ENCODE data around the gene TMCC1.
"Not testable (repeated sequence)": the region's sequence is repeated elsewhere in the genome, so short reads cannot be mapped to it uniquely, and the experiment has no call there.

TMCC1 gene

DNA sequence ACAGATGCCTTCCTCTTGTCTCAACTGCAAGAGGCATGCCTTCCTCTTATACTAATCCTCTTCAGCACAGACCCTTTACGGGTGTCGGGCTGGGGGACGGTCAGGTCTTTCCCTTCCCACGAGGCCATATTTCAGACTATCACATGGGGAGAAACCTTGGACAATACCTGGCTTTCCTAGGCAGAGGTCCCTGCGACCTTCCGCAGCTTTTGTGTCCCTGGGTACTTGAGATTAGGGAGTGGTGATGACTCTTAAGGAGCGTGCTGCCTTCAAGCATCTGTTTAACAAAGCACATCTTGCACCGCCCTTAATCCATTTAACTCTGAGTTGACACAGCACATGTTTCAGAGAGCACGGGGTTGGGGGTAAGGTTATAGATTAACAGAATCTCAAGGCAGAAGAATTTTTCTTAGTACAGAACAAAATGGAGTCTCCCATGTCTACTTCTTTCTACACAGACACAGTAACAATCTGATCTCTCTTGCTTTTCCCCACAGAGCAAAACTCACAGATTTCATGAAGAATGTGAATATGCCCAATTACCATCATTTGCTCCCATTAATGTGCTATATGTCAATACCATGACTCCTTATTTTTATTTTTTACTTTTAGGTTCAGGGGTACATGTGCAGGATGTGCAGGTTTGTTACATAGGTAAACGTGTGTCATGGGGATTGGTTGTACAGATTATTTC, 251.8 kb downstream of the TMCC1 start:
- DNase-seq, result not testable (repeated sequence)

DNA sequence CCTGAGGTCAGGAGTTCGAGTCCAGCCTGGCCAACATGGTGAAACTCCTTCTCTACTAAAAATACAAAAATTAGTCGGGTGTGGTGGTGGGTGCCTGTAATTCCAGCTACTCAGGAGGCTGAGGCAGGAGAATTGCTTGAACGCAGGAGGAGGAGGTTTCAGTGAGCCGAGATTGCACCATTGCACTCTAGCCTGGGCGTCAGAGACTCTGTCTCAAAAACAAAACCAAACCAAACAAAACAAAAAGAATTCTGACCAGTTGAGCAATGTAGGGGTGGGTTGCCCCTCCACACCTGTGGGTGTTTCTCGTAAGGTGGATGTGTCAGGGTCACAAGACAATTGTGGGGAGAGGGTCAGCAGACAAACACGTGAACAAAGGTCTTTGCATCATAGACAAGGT, 252.5 kb downstream of the TMCC1 start:
- DNase-seq, result not testable (repeated sequence)

DNA sequence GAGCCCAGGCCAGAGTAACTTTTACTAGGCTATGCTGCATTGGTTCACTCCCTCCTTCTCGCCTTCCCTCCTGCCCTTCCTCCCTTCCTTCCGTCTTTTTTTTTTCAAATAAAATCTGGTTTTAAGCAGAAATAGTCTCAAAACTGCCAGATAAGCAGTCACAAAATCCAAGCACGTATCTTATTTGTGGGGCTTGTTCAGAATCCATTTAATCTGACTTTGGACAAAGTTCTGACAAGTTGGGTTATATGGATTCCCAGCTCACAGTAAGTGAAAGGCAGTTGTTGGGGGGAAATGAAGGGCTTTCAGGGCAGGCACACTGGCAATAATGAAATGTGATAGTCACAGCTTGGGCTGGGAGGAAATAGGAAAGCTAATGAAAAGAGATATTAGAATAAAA, 255.0 kb downstream of the TMCC1 start:
- no peak for DNase-seq

- DNase-seq, result no peak
These were observed 257.4 kb downstream of the TMCC1 start for GRCh38 chr3:129636082-129636481.

DNA sequence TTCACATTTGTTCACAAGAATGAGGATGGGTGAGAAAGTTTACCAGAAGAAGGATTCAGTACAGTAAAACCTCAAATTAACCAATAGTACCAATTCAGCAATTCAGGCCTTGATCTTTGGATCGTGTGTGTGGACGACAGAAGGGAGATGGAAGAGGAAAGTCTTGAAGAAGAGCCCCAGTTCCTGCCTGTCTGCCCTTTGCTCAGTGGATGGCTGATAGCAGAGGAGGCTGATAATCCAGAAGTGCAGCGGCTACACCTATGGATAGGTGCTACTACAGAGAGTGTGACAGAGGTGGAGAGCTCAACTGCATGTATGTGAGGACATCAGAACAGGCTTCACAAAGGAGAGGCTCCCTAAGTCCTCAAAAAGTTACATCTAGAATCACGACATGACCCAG, 257.9 kb downstream of the TMCC1 start:
- DNase-seq, result no peak

DNA sequence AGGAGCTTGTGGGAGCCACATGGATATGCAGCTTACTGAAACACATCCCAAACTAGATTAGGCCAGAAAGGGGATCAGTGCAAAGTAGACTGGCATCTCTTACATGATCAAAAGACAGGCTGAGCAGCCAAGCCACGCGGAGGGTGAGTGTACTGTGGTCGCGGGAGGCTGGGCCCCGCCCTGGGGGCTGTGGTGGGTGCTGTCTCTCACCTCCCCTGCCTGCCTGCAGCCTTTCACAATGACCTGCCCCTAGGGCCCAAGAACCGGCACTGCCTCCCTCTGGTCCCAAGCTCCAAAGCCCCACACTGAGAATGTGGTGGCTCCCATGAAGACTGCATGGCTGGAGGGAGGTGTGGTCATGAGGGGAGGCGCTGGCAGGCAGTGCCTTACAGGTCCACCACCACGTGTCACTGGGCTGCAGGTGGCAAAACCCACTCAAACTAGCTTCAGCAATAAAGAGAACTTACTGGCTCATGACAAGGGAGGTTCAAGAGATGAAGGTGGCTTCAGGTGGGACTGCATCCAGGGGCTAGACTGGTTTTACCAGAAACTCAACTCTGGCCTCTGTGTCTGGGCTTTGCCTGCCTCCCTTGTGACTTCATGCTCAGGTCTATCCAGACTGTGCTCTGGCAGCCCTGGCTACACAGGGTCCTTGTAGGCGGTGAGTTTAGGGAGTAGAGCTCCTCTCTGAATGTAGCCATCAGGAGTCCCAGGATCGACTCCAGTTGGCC, 259.6 kb downstream of the TMCC1 start:
- DNase-seq, result no peak

DNA sequence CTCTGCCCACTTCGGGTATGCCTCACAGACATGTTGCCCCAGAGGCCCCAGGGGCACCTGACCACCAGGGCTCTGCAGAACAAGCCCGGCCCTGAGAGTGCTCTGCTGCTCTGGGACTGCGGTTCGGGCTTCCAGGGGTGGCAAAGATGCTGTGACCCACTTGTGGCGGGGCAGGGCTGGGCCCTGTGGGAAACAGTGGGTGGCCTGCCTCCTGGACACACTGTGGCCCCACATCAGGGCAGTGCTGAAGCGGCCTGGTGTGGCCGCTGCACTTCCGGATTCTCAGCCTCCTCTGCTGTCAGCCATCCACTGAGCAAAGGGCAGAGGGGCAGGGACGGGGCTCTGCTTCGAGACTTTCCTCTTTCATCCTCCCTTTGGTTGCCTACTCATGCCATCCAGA, 260.5 kb downstream of the TMCC1 start:
- DNase-seq, result no peak

GRCh38 chr3:129632556-129632955, 261.0 kb downstream of the TMCC1 start:
- DNase-seq, result no peak

DNA sequence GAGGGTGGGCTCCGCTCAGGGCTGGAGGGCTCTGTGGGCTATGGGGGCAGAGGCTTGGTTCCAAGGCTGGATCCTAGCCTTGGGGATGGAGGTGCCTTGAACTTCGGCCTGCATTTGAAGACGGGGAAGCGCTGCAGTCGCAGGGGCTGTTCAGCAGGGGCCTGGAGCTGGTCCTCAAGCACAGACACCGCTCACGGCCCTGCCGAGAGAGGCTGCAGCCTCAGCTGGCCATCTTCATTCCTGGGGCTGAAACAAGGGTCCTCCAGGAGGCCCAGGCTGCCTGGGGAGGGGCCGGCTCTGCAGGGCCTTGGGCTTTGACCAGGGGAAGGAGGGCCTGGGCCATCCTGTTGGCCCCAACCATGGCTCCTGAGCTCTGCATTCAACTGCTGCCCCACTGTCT, 261.5 kb downstream of the TMCC1 start:
- no peak for DNase-seq

- DNase-seq, result no peak
These were observed 264.5 kb downstream of the TMCC1 start for GRCh38 chr3:129629011-129629410.

- no peak for DNase-seq
These were observed 265.4 kb downstream of the TMCC1 start for GRCh38 chr3:129628169-129628522.

DNA sequence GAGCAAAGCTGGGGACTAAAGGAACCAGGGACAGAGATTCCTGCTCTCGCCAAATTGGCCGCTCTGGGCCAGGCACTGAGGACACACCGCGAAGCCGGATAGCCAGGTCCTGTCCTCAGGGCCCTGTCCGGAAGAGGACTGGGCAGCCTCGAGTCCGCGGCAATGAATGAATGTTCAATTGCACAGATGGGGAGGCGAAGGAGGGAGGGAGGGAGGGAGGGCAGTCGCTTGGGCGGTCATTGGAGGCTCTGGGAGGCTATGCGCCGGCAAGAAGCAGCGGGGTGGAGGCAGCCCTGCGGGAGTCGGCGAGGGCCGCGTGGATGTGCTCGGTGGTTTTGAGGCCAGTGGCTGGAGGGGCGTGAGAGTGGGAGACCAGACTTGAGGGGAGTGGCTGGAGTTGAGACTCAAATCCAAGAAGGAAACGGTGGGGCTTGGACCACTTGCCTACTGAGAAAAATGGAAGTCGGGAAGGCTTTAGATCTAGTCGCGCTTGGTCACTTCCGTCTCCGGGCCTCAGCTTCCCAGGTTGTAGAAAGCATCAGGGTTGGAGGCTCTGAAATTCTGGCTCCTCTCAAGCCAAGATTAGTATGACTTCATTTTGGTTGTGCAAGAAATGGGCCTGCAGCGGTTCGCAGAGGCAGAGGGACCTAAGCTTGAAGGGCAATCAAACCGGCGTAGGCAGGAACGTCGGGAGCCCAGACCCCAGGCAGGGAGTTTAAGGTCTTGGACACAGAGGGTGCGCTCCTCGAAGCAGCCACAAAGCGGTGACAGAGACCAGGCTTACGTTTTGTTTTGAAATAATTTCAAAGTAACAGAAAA, 266.0 kb downstream of the TMCC1 start:
- DNase-seq, result peak; percentile 77

DNA sequence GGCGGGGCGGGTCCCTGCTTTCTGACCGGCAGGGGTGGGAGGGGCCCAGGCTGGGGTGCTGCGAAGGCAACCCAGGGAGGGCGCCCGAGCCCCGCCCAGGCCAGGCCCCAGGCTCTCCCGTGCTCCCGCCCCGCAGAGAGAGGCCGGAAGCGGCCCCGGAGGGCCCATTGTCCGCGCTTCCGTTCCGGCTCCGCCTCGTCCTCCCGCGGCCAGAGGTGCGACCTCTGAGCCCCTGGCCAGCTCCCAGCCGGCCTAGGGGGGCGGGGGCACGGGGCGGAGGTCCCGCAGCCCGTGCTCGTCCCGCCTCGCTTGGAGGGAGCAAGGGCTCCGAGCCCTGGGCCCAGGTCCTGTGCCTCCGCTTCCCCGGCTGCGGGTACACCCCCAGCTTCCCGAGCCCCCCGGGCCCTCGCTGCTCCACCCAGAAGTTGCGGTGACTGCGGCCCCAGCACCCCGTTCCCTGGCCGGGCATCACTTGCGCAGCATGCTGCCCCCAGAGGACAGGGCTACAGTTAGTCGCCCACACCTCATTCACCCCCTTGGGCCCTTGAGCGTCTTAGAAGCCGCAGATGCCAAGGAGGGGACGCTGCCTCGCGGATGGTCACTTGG, 266.7 kb downstream of the TMCC1 start:
- DNase-seq, result peak; percentile 56

GRCh38 chr3:129625072-129625874, 268.2 kb downstream of the TMCC1 start:
- no peak for DNase-seq

DNA sequence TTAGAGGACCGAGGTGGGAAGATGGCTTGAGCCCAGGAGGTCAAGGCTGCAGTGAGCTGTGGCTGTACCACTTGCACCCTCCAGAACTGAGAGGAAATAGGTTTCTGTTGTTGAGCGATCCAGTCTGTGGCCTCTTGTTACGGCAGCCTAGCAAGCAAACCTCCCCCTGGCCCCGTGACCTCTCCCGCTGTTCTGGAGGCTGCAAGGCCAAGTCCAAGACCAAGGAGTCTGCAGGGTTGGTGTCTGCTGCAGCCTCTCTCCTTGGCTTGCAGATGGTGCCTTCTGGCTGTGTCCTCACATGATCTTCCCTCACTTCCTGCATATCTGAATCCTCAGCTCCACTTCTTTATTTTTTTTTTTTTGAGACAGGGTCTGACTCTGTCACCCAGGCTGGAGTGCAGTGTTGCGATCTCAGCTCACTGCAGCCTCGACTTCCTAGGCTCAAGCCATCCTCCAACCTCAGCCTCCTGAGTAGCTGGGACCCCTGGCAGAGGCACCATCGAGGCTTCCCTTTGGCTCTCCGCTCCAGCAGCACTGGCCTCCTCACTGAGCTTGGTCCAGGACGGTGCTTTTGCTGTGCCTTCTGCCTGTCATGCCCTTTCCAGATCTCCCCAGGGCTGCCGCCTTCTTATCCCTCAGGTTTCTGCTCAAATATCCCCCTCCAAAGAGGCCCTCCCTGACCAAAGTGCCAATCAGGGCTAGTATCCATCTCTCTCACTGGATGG, 269.0 kb downstream of the TMCC1 start:
- no peak for DNase-seq

- DNase-seq, result no peak
These were observed 269.9 kb downstream of the TMCC1 start for GRCh38 chr3:129623447-129624118.

DNA sequence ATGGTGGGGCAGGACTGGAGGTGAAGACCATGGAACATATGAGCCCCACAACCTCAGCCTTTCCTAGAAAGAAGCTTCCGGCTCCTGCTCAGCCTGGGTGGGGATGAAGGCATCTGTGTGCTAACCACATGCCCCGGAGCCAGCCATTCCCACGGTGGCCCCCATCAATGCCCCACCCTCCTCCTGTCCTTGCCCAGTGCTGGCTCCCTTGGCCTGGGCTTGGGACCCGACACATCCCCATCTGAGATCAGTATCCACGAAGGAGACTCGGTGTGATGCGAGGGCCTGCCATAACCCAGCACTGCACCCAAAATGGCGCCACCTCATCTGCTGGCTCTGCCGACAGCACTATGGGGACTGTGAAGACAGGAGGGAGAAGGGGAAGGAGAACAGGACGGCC, 270.6 kb downstream of the TMCC1 start:
- no peak for DNase-seq

DNA sequence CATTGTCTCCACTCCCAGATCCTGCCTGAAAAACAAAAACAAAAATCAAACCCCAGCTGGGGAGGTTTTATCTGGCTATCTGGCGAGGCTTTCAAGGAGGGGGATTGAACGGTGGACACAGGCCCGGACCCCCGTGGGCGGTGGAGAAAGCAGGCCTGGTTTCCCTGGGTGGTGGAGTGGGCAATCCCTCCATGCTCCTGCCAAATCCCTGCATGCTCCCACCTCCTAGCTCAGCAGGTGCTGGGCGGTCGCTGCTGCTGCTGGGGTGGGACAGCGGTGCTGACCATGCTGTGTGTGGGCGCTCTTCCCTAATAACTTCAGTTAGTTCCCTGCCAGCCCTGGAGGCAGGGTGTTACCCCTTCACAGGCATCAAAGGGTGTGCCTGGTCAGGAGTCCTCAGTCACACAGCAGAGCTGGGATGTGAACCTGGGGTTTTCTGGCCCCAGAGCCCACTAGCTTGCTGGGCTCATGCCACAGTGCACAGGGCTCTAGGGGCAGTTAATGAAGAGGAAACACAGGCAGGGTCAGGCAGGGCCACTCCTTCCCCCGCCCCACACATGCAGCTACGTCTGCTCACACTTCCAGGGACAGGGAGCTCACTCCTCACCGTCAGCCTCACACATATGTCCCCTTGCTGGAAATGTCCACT, 271.2 kb downstream of the TMCC1 start:
- DNase-seq, result no peak

- DNase-seq, result no peak
These were observed 271.8 kb downstream of the TMCC1 start for GRCh38 chr3:129621626-129622225.

DNA sequence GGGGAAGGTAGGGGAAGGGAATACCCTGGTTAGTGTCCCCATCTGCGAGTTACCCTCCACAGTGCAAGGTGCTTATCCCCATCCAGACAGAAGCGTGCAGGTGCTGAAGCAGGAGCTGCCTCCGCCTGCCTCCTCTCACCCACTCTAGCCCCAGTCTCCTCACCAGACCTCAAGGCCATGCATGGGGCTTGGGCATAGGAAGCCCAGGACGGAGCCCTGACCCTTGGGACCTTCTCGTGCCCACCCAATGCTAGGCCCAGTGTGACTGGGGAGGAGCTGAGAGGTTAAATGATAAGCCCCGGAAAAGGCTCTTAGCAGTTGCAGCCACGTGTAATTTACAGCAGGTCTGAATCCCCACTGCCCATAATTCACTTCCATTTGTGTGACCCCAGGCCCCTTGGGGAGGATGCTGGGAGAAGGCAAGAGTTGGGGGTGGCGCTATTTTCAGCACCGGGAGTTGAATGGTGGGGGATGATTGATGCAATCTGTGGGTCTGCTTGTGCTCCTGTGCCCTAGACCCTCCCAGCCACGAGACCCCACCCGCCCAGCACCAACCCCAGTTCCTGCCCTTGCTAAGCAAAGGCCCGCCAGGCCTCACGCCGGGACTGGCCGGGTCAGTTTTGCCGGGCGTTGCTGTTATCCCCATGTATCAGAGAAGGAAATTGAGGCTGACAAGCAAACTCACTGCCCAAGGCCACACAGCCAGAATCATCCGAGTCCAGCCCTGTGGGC, 272.5 kb downstream of the TMCC1 start:
- DNase-seq, result no peak

Data from CD4-positive, alpha-beta T cell treated with Interleukin-10 for 1 hour (primary cell).